ENCODE data around the gene NEK4.

NEK4 gene

GRCh38 chr3:52756141-52756540 lies 14.6 kb downstream of the NEK4 start:
- DNase-seq (ENCODE audit: low read depth), result no peak
- TF ChIP-seq CTCF (IDR thresholded peaks at IDR 0.05; ENCODE audit: insufficient read depth, low read depth, low read length, missing control alignments), result no peak
- no peak overlapping the region for H3K4me3 ChIP-seq (ENCODE audit: low read depth, low read length)

GRCh38 chr3:52754373-52754772 lies 16.4 kb downstream of the NEK4 start:
- DNase-seq (ENCODE audit: low read depth), result no peak
- no peak for TF ChIP-seq CTCF (IDR thresholded peaks at IDR 0.05; ENCODE audit: insufficient read depth, low read depth, low read length, missing control alignments)
- no peak overlapping the region for H3K4me3 ChIP-seq (ENCODE audit: low read depth, low read length)

- TF ChIP-seq CTCF (IDR thresholded peaks at IDR 0.05; ENCODE audit: insufficient read depth, low read depth, low read length, missing control alignments), result no peak
- H3K4me3 ChIP-seq (ENCODE audit: low read depth, low read length), result no peak overlapping the region
- no peak for DNase-seq (ENCODE audit: low read depth)
These were observed 18.6 kb downstream of the NEK4 start for GRCh38 chr3:52752045-52752660.

- no peak for DNase-seq (ENCODE audit: low read depth)
- TF ChIP-seq CTCF (IDR thresholded peaks at IDR 0.05; ENCODE audit: insufficient read depth, low read depth, low read length, missing control alignments), result no peak
- H3K4me3 ChIP-seq (ENCODE audit: low read depth, low read length), result no peak overlapping the region
These were observed 27.0 kb downstream of the NEK4 start for GRCh38 chr3:52743721-52744120.

GRCh38 chr3:52743152-52743551 lies 27.6 kb downstream of the NEK4 start:
- DNase-seq (ENCODE audit: low read depth), result no peak
- no peak overlapping the region for H3K4me3 ChIP-seq (ENCODE audit: low read depth, low read length)
- no peak for TF ChIP-seq CTCF (IDR thresholded peaks at IDR 0.05; ENCODE audit: insufficient read depth, low read depth, low read length, missing control alignments)

- H3K4me3 ChIP-seq (ENCODE audit: low read depth, low read length), result no peak overlapping the region
- TF ChIP-seq CTCF (IDR thresholded peaks at IDR 0.05; ENCODE audit: insufficient read depth, low read depth, low read length, missing control alignments), result peak; percentile 63
- peak; percentile 38 for DNase-seq (ENCODE audit: low read depth)
These were observed 28.2 kb downstream of the NEK4 start for GRCh38 chr3:52742418-52743041.

GRCh38 chr3:52739730-52740129 lies 31.0 kb downstream of the NEK4 start:
- TF ChIP-seq CTCF (IDR thresholded peaks at IDR 0.05; ENCODE audit: insufficient read depth, low read depth, low read length, missing control alignments), result no peak
- no peak for DNase-seq (ENCODE audit: low read depth)
- H3K4me3 ChIP-seq (ENCODE audit: low read depth, low read length), result no peak overlapping the region

All from GM12865 (cell line).